Left hindlimb (tissue), 1 donor: ENCODE results near the gene PCDHGA1.

ENCODE experiments used
- DNase-seq: peaks from one replicate; pipeline ENCODE4 v3.0.0-alpha.2; 2018

Gene PCDHGA1

GRCh38 chr5:141465351-141465750, 135.0 kb downstream of the PCDHGA1 start:
- DNase-seq: no peak

DNA sequence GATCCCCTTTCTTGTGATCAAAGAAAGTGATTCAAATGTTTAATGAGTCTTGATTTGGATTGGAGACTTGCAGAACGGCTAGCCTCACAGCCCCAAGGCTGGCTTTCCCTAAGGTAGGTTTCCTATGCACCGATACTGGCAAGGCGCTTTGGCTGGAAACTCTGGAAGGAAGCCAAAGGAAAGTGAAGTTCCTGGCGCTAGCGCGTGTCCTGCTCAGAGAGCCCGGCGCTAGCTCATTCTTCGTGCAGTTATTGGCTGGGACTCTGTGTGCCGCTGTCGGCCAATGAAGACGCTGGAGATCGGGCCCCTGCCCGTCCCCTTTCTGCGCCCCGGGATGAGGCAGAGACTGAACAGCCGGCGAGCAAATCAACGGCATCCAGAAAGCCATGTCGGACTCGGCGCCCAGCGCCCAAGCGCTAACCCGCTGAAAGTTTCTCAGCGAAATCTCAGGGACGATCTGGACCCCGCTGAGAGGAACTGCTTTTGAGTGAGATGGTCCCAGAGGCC, 145.4 kb downstream of the PCDHGA1 start, which contains the start of gene PCDHGC3:
Gene PCDHGC3, plus strand, starts transcription at position 342 of the 507 bp plus-strand sequence. Its CDS starts 151 bp downstream, at position 493.
- DNase-seq: peak; percentile 96

GRCh38 chr5:141476132-141476911, 146.0 kb downstream of the PCDHGA1 start:
- DNase-seq: peak; percentile 88

DNA sequence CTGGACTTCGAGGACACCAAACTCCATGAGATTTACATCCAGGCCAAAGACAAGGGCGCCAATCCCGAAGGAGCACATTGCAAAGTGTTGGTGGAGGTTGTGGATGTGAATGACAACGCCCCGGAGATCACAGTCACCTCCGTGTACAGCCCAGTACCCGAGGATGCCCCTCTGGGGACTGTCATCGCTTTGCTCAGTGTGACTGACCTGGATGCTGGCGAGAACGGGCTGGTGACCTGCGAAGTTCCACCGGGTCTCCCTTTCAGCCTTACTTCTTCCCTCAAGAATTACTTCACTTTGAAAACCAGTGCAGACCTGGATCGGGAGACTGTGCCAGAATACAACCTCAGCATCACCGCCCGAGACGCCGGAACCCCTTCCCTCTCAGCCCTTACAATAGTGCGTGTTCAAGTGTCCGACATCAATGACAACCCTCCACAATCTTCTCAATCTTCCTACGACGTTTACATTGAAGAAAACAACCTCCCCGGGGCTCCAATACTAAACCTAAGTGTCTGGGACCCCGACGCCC, 146.8 kb downstream of the PCDHGA1 start:
- DNase-seq: peak; percentile 34

DNA sequence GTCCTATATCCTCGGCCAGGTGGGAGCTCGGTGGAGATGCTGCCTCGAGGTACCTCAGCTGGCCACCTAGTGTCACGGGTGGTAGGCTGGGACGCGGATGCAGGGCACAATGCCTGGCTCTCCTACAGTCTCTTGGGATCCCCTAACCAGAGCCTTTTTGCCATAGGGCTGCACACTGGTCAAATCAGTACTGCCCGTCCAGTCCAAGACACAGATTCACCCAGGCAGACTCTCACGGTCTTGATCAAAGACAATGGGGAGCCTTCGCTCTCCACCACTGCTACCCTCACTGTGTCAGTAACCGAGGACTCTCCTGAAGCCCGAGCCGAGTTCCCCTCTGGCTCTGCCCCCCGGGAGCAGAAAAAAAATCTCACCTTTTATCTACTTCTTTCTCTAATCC, 147.5 kb downstream of the PCDHGA1 start:
- DNase-seq: no peak

GRCh38 chr5:141478321-141478945, 148.1 kb downstream of the PCDHGA1 start:
- no peak for DNase-seq

DNA sequence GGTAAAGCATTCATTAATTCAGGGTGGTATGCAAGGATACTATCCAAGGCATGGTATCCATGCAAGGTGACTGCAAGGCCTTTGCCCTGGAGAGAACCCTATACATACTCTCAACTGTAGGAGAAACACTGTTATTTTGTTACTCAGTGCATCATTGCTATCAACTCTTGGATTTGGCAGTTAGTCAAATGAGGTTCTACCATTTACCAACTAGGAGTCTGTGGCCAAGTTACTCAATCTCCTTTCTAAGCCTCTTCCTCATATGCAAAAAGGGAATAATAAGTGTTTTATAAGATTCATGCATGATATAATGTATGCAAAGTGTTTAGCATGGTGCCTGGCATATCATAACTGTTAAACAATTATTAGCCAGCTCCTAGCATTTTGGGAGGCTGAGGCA, 149.5 kb downstream of the PCDHGA1 start:
- no peak for DNase-seq

DNA sequence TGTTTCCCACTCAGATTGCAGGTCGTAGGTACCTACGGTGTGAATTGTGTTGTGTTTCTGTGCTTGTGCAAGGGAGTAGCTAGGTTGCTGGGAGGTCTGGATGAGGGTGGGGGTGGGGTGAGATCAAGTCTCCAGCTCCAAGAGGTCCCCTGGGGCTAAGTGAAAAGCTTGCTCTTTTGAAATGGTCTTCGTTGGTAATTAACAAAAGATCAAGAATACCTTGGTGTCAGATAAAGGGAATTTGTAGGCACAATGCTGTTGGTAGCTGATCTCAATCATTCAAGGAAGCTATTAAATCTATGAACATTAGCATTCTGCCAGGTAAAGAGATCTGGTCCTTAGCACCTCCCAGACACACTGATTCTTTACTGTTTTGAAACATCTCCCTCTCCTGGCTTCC, 153.6 kb downstream of the PCDHGA1 start:
- DNase-seq: no peak

DNA sequence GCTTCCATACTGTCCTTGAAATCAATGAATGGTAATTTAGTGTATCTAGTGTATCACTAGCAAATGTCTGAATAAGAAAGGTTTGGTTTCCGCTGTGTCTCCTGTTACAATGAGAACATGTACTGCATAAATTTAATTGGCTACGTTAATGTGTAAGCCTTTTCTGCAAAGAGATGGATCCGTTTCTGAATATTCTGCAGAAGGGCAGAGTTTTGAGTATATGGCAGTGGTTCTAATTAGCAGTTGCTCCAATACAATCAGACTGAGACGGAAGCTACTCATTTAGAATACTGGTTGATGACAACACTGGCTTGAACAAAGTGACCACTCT, 154.0 kb downstream of the PCDHGA1 start:
- DNase-seq: no peak

GRCh38 chr5:141484641-141485311, 154.5 kb downstream of the PCDHGA1 start, which contains the start of gene PCDHGC4:
TSS of gene PCDHGC4 (plus strand) at chr5:141485030. CDS start at chr5:141485174, 144 bp downstream.
- DNase-seq: no peak

DNA sequence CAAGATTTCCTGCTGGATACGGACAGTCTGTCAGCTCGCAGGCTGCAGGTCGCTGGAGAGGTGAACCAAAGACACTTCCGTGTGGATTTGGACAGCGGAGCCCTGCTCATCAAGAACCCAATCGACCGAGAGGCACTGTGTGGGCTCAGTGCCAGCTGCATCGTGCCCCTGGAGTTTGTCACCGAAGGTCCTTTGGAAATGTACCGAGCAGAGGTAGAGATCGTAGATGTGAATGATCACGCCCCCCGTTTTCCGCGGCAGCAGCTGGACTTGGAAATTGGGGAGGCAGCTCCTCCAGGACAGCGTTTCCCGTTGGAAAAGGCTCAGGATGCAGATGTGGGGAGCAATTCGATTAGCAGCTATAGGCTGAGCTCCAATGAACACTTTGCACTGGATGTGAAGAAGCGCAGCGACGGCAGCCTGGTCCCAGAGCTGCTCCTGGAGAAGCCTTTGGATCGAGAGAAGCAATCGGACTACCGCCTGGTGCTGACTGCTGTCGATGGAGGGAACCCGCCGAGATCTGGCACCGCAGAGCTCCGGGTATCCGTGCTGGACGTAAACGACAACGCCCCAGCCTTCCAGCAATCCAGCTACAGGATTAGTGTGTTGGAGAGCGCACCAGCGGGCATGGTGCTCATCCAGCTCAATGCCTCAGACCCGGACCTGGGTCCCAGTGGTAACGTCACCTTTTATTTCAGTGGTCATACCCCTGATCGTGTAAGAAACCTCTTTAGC, 155.2 kb downstream of the PCDHGA1 start:
- no peak for DNase-seq

- DNase-seq: no peak
Measured at GRCh38 chr5:141486091-141486490, 155.8 kb downstream of the PCDHGA1 start.

GRCh38 chr5:141487131-141487530, 156.8 kb downstream of the PCDHGA1 start:
- no peak for DNase-seq

DNA sequence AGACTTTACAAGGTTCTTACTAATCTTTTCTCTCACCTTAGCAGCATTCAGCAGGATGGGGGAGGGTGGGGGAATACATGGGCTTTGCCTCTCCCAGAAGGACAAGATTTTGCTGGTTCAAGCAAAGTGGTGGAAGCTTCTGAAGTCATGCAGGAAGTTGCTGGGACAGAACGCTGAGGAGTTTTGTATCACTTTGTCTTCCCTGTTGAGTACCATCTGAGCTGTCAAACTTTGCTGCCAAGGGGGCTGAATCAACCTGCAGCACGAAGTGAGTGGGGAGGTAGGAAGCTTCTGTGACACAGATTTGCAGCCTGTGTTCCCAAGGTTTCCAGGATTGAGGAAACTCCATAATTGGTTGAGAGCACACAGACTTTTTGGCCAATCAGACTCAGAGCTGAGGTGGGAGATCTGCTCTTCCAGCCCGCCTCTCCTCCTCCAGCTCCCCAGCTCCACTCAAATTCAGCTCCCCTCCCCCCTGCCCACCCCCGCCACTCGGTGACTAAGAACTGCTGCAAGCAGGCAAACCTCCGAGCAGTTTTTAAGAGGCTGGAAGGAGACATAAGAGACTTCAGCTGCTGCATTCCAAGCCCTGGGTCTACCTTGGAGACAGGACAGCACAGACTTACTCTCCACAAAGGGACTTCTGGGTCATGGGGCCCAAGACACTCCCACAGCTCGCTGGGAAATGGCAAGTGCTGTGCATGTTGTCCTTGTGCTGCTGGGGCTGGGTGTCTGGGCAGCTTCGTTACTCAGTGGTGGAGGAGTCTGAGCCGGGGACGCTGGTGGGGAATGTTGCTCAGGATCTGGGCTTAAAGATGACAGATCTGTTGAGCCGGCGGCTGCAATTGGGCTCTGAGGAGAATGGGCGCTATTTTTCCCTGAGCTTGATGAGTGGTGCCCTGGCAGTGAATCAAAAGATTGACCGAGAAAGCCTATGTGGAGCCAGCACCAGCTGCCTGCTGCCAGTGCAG, 158.6 kb downstream of the PCDHGA1 start, which contains the start of gene PCDHGC5:
Gene PCDHGC5, plus strand, starts transcription at position 491 of the 971 bp plus-strand sequence. Its CDS starts 160 bp downstream, at position 651.
- no peak for DNase-seq

- DNase-seq: no peak
Measured at GRCh38 chr5:141489841-141490240, 159.5 kb downstream of the PCDHGA1 start.

- no peak for DNase-seq
Measured at GRCh38 chr5:141490271-141490670, 160.0 kb downstream of the PCDHGA1 start.

- no peak for DNase-seq
Measured at GRCh38 chr5:141490771-141491170, 160.5 kb downstream of the PCDHGA1 start.

GRCh38 chr5:141491323-141492167, 161.2 kb downstream of the PCDHGA1 start:
- no peak for DNase-seq

DNA sequence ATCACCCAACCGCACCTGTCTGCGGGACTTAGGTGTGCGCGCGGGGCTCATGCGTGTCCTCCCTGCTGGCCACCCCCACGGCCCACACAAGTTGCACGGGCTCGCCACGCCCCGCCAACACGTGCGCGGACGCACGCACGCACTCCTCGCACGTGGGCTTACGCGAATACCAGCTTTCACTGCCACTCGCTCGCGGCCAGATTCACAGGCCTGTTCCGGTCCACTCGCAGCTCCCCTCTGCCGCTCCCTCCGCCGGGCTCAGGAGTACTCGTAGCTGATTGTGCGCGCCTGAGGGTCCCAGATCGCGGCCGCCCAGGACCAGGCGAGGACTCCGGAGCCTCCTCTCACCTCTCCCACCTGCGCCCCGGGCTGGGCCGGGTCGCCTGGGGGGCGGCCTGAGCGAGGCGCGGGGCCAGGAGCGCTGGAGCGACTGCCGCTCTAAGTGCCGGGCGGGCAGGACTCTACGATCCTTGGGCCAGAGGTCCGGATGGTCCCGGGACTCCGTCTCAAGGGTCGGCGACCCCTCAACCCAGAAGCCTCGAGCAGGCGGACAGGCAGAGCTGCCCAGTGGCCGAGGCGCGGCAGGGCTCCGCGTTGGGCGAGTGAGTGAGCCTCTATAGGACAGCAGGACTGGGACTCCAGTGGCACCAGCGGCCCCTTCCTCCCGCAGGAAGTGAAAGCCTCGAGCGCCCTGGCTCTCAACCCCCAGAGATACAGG, 162.0 kb downstream of the PCDHGA1 start:
- DNase-seq: no peak
